ENCODE results near the gene MORN1. TPM values are rescaled to one million over a fixed set of nuclear protein-coding genes. Genes with fewer than 3 reads are reported as not detected.

The MORN1 gene
- total RNA-seq, 4 donors from 2014 or later, result 2.8 to 9.6 (median 4.3) TPM

- no peak for TF ChIP-seq CTCF (IDR thresholded peaks at IDR 0.05; ENCODE audit: low read depth)
Measured at GRCh38 chr1:2379733-2380404, 11.5 kb downstream of the MORN1 start.

GRCh38 chr1:2378956-2379732 is 12.2 kb downstream of the MORN1 start:
- TF ChIP-seq CTCF (IDR thresholded peaks at IDR 0.05; ENCODE audit: low read depth), result no peak

- TF ChIP-seq CTCF (IDR thresholded peaks at IDR 0.05; ENCODE audit: low read depth), result no peak
Measured at GRCh38 chr1:2378441-2378851, 12.9 kb downstream of the MORN1 start.

GRCh38 chr1:2377751-2378440 is 13.5 kb downstream of the MORN1 start:
- no peak for TF ChIP-seq CTCF (IDR thresholded peaks at IDR 0.05; ENCODE audit: low read depth)

GRCh38 chr1:2376931-2377672 is 14.3 kb downstream of the MORN1 start:
- no peak for TF ChIP-seq CTCF (IDR thresholded peaks at IDR 0.05; ENCODE audit: low read depth)

GRCh38 chr1:2376261-2376741 is 15.1 kb downstream of the MORN1 start:
- TF ChIP-seq CTCF (IDR thresholded peaks at IDR 0.05; ENCODE audit: low read depth), result no peak

All from subcutaneous adipose tissue (tissue), 4 donors.